SU-DHL-6 (cell line): ENCODE data around the gene UBE2E2.

Experiments
- CTCF ChIP-seq: fragments of 200-600 bp; sonication (generic); IDR thresholded peaks from one replicate; pipeline ENCODE4 v1.5.1; 2017; ENCODE audit warnings: antibody characterized with exemption, mild to moderate bottlenecking, low read length, moderate library complexity; ENCODE audit not compliant: insufficient read depth, poor library complexity, severe bottlenecking
- EZH2phosphoT487 ChIP-seq: fragments of 200-600 bp; sonication (generic), shearing (Covaris generic); conservative IDR thresholded peaks from 2 replicates; pipeline ENCODE4 v1.6.1; 2018; ENCODE audit warnings: mild to moderate bottlenecking, antibody characterized with exemption, low read length, moderate library complexity, mixed read lengths

DNA sequence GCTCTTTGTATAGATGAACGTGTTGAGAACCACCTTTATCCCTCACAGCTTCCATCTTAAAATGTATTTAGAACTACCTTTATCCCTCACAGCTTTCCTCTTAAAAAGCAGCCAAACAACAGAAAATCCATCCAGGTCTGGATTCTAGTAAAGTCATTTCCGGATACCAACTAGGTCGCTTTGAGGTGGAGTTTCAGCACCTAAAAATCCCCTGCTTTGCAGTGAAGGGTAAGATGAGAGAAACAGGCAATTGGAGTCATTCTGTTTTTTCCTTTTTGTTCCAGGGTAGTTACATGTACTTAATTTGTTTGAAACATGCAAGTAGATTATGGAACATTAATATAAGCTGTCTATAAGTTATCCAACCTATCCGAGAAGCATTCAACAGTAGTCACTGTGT lies 192.0 kb downstream of the UBE2E2 start:
- TF ChIP-seq CTCF, result no peak
- TF ChIP-seq EZH2phosphoT487, result no peak
